HUES64 (cell line): ENCODE results near the gene DRD4.
"Not testable (repeated sequence)": the region's sequence is repeated elsewhere in the genome, so short reads cannot be mapped to it uniquely, and the experiment has no call there.

Experiments
- H3K27ac ChIP-seq: 2 replicates; pipeline ENCODE4 v1.7.0; 2013; ENCODE audit warnings: low read depth, low read length, inconsistent platforms
- H3K27me3 ChIP-seq: 2 replicates; pipeline ENCODE4 v1.6.1; 2013; ENCODE audit warnings: mild to moderate bottlenecking, low read length; ENCODE audit not compliant: insufficient read depth
- H3K36me3 ChIP-seq: 2 replicates; pipeline ENCODE4 v1.6.1; 2013; ENCODE audit warnings: mild to moderate bottlenecking, low read length; ENCODE audit not compliant: insufficient read depth
- H3K4me1 ChIP-seq: 2 replicates; pipeline ENCODE4 v1.6.1; 2013; ENCODE audit warnings: mild to moderate bottlenecking, low read length, moderate library complexity; ENCODE audit not compliant: insufficient read depth
- H3K4me3 ChIP-seq: 2 replicates; pipeline ENCODE4 v1.5.1; 2013; ENCODE audit warnings: mild to moderate bottlenecking, low read length, moderate library complexity
- H3K9ac ChIP-seq: 2 replicates; pipeline ENCODE4 v1.6.1; 2013; ENCODE audit warnings: mild to moderate bottlenecking, low read depth, low read length
- H3K9me3 ChIP-seq: 2 replicates; pipeline ENCODE4 v1.6.1; 2013; ENCODE audit warnings: low read depth, low read length; ENCODE audit not compliant: insufficient read depth
- WGBS: fragments of 150-250, 120-280 bp; methylation state at CpG from one replicate; pipeline ENCODE4 v1.1.7; 2013; ENCODE audit warnings: missing lambda C conversion rate; 5-methylcytosine and 5-hydroxymethylcytosine counted together

DRD4 gene

DNA sequence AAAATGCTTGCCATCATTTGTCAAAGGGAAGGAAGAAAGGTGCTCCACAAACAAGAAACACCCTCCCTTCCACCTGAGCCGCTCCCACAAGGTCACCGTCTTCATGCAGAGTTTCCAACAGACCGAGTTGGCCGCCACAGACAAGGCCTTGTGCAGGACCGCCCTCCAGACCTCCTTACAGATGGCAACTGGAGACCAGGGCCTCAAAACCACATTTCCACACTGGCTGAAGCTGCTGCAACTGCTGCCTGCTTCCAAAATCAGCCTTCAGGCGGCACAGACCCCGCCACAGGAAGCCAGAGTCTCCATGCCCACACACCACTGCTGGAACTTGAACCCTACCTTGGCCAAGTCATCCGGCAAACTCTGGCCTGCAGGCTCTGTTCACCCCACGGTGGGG lies 51.6 kb downstream of the DRD4 start:
- Histone ChIP-seq H3K27ac (no peak overlapping the region), H3K27me3 (no peaks in the 10 kb centered on the region), H3K4me1 (peaks cover 13% of the 10 kb centered on the region; the same call in 1 of the 2 replicates), H3K36me3 (peaks cover 62% of the 10 kb centered on the region), H3K9ac (no peak overlapping the region), H3K4me3 (no peak overlapping the region), H3K9me3 (no peaks in the 10 kb centered on the region)
- 91% methylated on average over 9 of the region's 9 CpGs for WGBS

- Histone ChIP-seq H3K36me3 (peaks cover 53% of the 10 kb centered on the region), H3K4me1 (peaks cover 7% of the 10 kb centered on the region; the same call in 1 of the 2 replicates)
- 95% methylated on average over 7 of the region's 7 CpGs for WGBS
Measured at GRCh38 chr11:689625-690024, 52.6 kb downstream of the DRD4 start.

DNA sequence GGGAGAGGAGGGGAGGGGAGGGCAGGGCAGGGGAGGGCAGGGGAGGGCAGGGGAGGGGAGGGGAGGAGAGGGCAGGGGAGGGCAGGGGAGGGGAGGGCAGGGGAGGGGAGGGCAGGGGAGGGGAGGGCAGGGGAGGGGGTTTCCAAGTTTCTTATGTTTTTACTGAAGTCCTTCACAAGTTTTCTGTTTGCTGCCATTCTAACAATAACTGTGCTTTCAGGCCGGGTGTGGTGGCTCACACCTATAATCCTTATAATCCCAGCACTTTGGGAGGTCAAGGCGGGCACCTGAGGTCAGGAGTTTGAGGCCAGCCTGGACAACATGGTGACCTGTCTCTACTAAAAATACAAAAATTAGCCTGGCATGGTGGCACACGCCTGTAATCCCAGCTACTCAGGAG lies 53.2 kb downstream of the DRD4 start:
- H3K9me3 ChIP-seq, H3K27ac ChIP-seq, H3K4me3 ChIP-seq, H3K4me1 ChIP-seq, H3K9ac ChIP-seq, H3K27me3 ChIP-seq: not testable (repeated sequence)
- H3K36me3 ChIP-seq = peaks cover 48% of the 10 kb centered on the region
- WGBS = 94% methylated on average over 3 of the region's 3 CpGs

More at GRCh38 chr11:689625-690024, 52.6 kb downstream of the DRD4 start:
- no peaks in the 10 kb centered on the region for H3K9me3 ChIP-seq
- H3K27me3 ChIP-seq = no peaks in the 10 kb centered on the region
- H3K9ac ChIP-seq = no peak overlapping the region
- no peak overlapping the region for H3K4me3 ChIP-seq
- H3K27ac ChIP-seq = peak overlapping the region; percentile 30; the same call in 1 of the 2 replicates
